ENCODE data around the gene MACROD2. TPM values are rescaled to one million over a fixed set of nuclear protein-coding genes. Genes with fewer than 3 reads are reported as not detected.

Gene MACROD2
- polyA plus RNA-seq, 4 donors: 13.0 to 15.9 (median 14.0) TPM

- no peak for DNase-seq (ENCODE audit: low read depth in 4 of 4, low spot score in 2 of 4)
These were observed 1706.8 kb downstream of the MACROD2 start for GRCh38 chr20:15702161-15702560.

GRCh38 chr20:15703171-15703911 lies 1708.0 kb downstream of the MACROD2 start:
- DNase-seq (ENCODE audit: low read depth in 4 of 4, low spot score in 2 of 4): no peak

GRCh38 chr20:15705975-15706374 lies 1710.7 kb downstream of the MACROD2 start:
- no peak for DNase-seq (ENCODE audit: low read depth in 4 of 4, low spot score in 2 of 4)

GRCh38 chr20:15706719-15707118 lies 1711.4 kb downstream of the MACROD2 start:
- DNase-seq (ENCODE audit: low read depth in 4 of 4, low spot score in 2 of 4): no peak

DNA sequence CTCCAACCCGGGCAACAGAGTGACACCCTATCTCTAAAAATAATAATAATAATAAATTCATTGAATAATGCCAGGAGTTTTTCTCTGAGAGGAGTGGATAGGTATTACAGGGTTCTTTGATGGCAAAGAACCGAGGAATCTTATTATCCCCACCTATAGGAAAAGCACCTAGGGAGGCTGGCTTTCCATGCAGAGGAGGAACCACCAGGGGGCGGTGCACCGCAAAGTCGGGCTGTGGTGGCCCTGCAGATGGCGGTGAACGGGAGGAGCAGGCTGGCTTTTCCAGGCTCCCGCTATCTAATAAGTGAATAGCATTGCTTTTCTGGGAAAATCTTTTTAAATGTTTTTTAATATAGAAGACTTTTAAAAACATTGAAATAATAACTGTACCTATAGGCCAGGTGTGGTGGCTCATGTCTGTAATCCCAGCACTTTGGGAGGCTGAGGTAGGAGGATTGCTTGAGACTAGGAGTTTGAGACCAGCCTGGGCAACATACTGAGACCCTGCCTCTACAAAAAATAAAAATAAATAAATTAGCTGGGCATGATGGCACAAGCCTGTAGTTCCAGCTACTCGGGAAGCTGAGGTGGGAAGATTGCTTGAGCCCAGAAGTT lies 1713.8 kb downstream of the MACROD2 start:
- DNase-seq (ENCODE audit: low read depth in 4 of 4, low spot score in 2 of 4): no peak

GRCh38 chr20:15710636-15711035 lies 1715.3 kb downstream of the MACROD2 start:
- DNase-seq (ENCODE audit: low read depth in 4 of 4, low spot score in 2 of 4): peak; percentile 24 to 62 (median 32)

DNA sequence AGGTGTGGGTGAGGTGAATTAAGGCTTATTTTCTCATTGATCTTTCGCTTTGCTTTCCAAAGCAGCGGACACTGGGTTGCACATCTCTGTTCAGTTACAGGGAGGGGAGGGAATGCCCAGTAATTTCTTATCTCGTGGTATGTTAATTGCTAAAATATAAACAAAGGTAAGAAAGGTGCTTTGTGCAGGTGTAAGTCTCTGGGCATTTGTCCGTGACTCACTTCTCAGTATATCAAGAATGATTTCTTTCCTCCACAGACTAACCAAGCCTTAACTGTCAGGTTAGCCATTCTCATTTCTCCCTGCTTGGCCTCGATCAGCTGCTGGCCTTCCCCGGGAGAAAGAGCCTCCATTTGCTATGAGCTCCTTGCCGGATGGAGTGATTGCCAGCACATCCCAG lies 1715.9 kb downstream of the MACROD2 start:
- no peak for DNase-seq (ENCODE audit: low read depth in 4 of 4, low spot score in 2 of 4)

GRCh38 chr20:15716256-15716655 lies 1720.9 kb downstream of the MACROD2 start:
- DNase-seq (ENCODE audit: low read depth in 4 of 4, low spot score in 2 of 4): no peak

GRCh38 chr20:15726416-15726815 lies 1731.1 kb downstream of the MACROD2 start:
- no peak for DNase-seq (ENCODE audit: low read depth in 4 of 4, low spot score in 2 of 4)

DNA sequence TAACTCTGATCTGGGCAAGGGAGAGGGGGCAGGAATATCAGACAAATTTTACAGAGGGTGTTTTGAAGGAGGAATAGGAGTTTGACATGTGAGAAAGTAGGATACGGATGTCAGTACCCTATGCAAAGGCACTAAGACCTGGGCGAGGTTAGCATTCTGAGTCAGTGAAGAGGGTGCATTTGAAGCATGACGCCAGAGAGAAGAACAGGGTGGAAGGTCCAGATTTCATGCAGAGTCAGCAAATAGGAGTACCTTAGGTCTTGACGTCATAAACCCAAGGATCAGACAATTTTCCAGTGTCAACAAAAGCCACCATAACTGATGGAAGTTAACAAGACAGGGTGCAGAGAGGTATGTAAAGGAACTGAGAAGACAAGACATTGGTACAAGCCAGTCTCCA lies 1738.7 kb downstream of the MACROD2 start:
- DNase-seq (ENCODE audit: low read depth in 4 of 4, low spot score in 2 of 4): no peak

- DNase-seq (ENCODE audit: low read depth in 4 of 4, low spot score in 2 of 4): no peak
These were observed 1743.7 kb downstream of the MACROD2 start for GRCh38 chr20:15739035-15739434.

GRCh38 chr20:15740046-15740775 lies 1744.9 kb downstream of the MACROD2 start:
- no peak for DNase-seq (ENCODE audit: low read depth in 4 of 4, low spot score in 2 of 4)

DNA sequence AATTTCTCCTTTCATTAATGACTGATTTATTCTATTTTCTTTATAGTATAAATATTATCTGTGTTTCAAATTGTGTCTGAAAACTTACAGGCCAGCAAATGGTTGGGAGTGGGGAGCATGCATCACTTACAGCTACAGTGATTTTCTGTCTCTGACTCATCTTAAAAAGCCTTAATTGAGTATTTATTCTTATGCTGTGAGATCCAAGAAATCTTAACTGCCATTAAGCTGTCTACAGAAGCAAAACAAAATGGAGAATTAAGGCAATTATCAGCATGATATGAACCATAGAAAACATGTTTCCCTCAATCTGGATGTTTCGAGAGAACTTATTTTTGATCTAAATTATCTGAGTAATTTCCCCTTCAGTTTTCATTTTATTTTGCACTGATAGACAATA lies 1746.8 kb downstream of the MACROD2 start:
- DNase-seq (ENCODE audit: low read depth in 4 of 4, low spot score in 2 of 4): no peak

GRCh38 chr20:15742627-15743026 lies 1747.3 kb downstream of the MACROD2 start:
- DNase-seq (ENCODE audit: low read depth in 4 of 4, low spot score in 2 of 4): no peak

- DNase-seq (ENCODE audit: low read depth in 4 of 4, low spot score in 2 of 4): no peak
These were observed 1760.9 kb downstream of the MACROD2 start for GRCh38 chr20:15756002-15756753.

- no peak for DNase-seq (ENCODE audit: low read depth in 4 of 4, low spot score in 2 of 4)
These were observed 1761.4 kb downstream of the MACROD2 start for GRCh38 chr20:15756754-15757115.

DNA sequence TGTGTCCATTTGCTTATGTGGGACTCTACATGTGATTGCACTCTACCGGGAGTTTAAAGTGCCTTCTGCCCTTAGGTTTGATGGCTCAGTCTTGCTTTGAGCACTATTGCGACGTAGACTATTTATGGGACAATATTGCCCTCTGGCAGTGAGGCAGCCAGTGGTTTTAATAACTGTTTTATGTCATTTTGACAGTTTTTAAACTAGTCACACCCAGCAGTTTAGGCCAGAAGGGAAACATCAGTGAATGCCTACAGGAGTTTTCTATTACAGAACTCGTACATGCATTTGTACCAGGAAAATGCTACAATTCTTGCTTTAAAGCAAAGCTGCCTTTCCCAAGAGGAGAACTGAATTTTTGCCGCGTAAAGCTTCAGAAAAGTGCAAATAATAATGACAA lies 1764.3 kb downstream of the MACROD2 start:
- DNase-seq (ENCODE audit: low read depth in 4 of 4, low spot score in 2 of 4): peak in 1 of 4 donors; percentile 15

GRCh38 chr20:15760001-15760621 lies 1764.8 kb downstream of the MACROD2 start:
- DNase-seq (ENCODE audit: low read depth in 4 of 4, low spot score in 2 of 4): peak in 3 of 4 donors; percentile 32 to 50 (median 38)

DNA sequence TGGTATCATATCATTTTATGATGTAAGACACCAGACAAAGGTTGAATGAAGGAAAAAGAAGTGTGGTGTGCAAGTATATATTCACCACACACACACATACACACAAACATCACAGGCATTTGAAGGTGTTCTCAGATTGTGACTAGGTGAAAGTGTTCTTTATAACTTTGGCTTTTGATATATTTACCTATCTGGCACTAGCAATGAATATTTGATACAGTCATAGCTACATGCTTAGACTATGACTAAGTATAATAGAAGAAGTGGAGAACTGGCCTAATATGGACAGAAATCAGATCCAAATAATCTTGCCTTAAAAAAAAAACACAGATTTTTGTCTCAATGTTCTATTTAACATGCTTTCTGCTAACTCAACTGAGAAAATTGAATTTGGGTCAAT lies 1768.0 kb downstream of the MACROD2 start:
- DNase-seq (ENCODE audit: low read depth in 4 of 4, low spot score in 2 of 4): no peak

- no peak for DNase-seq (ENCODE audit: low read depth in 4 of 4, low spot score in 2 of 4)
These were observed 1772.3 kb downstream of the MACROD2 start for GRCh38 chr20:15767586-15767985.

Data from left renal cortex interstitium (tissue), 4 donors.